Measurements from ENCODE around the gene PAFAH1B1. TPM values are rescaled to one million over a fixed set of nuclear protein-coding genes. Genes with fewer than 3 reads are reported as not detected.

Gene PAFAH1B1

DNA sequence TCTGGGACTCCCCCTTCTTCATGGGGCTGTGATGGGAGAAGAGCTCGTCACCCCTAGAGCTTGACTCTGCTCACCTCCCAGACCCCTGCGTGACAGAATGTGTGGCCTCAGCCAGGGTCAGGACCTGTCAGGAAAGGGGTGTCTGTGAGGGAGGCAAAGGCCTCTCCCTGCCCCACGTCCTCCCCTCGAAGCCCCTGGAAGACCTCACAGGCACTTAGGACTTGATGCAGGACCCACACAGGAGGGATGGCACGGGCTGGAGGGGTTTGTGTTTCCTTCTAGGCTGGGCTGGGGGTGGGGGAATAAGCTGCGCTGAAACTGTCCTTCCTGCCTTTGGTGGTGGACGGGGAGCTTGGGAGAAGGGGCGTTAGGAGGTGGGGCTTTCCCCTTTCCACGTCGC is 129.2 kb downstream of the PAFAH1B1 start:
- Histone ChIP-seq H3K27me3 (ENCODE audit: control insufficient read depth, insufficient read depth, low read length) (peaks cover 39% of the 10 kb centered on the region), H3K4me1 (ENCODE audit: control insufficient read depth, insufficient read depth, low read length) (peaks cover 4% of the 10 kb centered on the region), H3K36me3 (ENCODE audit: insufficient read depth, low read length) (no peaks in the 10 kb centered on the region), H3K4me2 (ENCODE audit: low read length) (no peak overlapping the region), H3K9me3 (replicated peaks; ENCODE audit: low read length) (no peaks in the 10 kb centered on the region), H3K4me3 (ENCODE audit: low read length) (no peak overlapping the region), H3K9ac (ENCODE audit: low read depth, low read length) (no peak overlapping the region)

DNA sequence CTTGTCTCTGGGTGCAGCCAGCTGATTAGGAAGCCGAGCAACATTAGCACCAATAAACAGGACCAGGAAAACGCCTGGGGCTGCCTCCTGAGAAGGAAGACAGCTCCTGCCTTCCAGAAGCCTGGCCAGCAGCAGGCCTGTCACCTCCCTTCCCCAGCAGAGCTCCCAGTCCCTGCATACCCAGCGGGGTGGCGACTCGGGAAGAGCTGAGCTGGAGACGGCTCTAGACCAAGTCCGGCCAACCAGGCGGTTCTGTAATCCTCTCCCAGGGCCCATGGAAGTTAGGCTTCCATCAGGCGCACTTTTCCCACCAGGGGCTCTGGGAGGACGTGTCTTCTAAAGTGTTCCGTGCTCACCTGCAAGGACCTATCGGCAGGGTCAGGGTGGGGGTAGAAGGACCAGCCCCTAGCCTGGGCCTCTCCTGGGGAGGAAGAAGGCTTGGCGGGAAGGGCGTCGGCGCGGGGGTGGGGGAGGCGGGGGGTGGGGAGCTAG is 130.1 kb downstream of the PAFAH1B1 start:
- peaks cover 44% of the 10 kb centered on the region for H3K27me3 ChIP-seq (ENCODE audit: control insufficient read depth, insufficient read depth, low read length)
- no peak overlapping the region for H3K4me3 ChIP-seq (ENCODE audit: low read length)
- no peak overlapping the region for H3K4me2 ChIP-seq (ENCODE audit: low read length)

DNA sequence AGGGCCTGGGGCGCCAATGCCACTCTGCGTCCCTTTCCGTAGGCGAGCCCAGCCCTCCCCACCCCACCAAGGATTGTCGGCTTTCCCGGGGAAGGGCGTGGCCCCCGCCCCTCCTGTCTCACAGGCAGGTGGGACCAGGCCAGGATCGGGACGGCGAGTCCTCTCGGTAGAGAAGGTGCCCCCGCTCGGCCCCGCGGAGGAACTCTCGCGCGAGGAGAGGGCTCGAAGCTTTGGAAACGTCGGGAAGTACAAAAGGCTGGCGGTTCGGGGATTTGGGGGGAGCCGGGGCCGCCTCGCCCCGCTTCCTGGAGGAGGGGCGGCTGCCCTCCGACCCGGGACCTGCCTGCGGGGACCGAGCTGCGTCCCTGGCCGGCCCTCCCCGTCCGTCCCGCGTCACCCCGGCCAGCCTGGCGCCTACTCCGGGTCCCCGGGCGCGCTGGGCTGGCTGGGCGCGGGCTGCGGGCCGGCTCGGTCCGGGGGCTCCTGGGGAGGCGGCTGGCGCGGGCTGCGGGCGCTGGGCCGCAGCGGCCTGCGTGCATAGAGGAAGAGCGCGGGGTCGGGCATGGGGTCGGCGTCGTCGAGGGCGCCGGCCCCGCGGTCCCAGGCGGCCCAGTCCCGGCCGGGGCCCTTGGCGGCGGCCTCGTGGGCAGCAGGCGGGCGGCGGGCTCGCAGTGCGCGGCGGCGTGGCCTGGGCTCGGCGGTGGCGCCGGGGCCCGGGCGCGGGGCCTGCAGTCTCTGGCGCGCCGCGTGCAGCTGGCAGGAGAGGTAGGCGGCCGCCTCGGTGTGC is 130.7 kb downstream of the PAFAH1B1 start:
- Histone ChIP-seq H3K9me3 (replicated peaks; ENCODE audit: low read length) (no peaks in the 10 kb centered on the region), H3K9ac (ENCODE audit: low read depth, low read length) (no peak overlapping the region), H3K4me2 (ENCODE audit: low read length) (peak overlapping the region; percentile 69), H3K27me3 (ENCODE audit: control insufficient read depth, insufficient read depth, low read length) (peaks cover 46% of the 10 kb centered on the region), H3K36me3 (ENCODE audit: insufficient read depth, low read length) (no peaks in the 10 kb centered on the region), H3K4me3 (ENCODE audit: low read length) (peak overlapping the region; percentile 47), H3K4me1 (ENCODE audit: control insufficient read depth, insufficient read depth, low read length) (peaks cover 4% of the 10 kb centered on the region)

More for the DNA sequence above, 130.1 kb downstream of the PAFAH1B1 start:
- no peaks in the 10 kb centered on the region for H3K36me3 ChIP-seq (ENCODE audit: insufficient read depth, low read length)
- H3K9ac ChIP-seq (ENCODE audit: low read depth, low read length), result no peak overlapping the region
- H3K9me3 ChIP-seq (replicated peaks; ENCODE audit: low read length), result no peaks in the 10 kb centered on the region
- peaks cover 4% of the 10 kb centered on the region for H3K4me1 ChIP-seq (ENCODE audit: control insufficient read depth, insufficient read depth, low read length)

DNA sequence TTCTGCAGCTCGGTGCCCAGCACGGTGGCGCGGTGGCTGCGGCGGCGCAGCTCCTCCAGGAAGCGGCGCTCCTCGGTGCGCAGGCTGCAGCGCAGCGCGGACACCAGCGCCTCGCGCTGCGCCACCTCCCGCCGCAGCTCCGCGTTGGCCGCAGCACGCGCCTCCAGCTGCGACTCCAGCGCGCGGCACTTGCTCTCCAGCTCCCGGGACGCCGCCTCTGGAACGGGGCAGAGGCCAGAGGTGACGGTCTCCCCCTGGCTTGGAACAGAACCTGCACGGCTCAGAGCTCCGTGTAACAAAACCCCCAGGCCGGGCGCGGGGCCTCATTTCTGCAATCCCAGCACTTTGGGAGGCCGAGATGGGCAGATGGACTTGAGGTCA is 131.3 kb downstream of the PAFAH1B1 start:
- Histone ChIP-seq H3K36me3 (ENCODE audit: insufficient read depth, low read length) (no peaks in the 10 kb centered on the region), H3K27me3 (ENCODE audit: control insufficient read depth, insufficient read depth, low read length) (peaks cover 47% of the 10 kb centered on the region), H3K9me3 (replicated peaks; ENCODE audit: low read length) (no peaks in the 10 kb centered on the region), H3K9ac (ENCODE audit: low read depth, low read length) (no peak overlapping the region), H3K4me1 (ENCODE audit: control insufficient read depth, insufficient read depth, low read length) (peaks cover 4% of the 10 kb centered on the region), H3K4me2 (ENCODE audit: low read length) (peak overlapping the region; percentile 69), H3K4me3 (ENCODE audit: low read length) (peak overlapping the region; percentile 47)

DNA sequence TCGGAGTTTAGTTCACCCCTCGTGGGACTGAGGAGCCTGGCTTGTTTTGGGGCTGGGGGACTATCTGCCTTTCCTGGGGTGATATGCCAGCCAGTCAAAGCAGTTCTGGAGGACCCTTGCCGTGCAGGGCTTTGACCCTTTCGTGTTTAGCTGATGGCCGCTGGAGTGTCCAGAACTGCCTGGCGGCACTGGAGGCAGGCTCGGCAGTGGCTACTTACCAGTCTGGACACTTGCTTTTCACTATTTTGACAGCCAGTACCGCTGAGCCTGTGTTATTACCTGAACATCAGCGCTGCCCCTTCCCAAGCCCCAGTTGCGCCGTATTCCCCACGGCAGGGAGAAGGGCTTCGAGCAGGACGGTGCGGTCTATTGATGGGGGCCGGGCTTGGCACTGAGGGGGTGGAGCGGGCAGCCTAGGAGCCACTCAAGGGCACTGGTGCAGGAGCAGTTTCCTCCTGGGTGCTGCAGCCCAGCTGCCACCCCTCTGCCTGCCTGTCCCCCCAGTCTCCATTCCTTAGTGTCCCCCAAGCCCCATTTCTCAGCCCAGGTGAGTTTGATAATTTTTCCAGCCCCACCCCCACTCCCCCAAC is 137.4 kb downstream of the PAFAH1B1 start:
- Histone ChIP-seq H3K9me3 (replicated peaks; ENCODE audit: low read length) (no peaks in the 10 kb centered on the region), H3K9ac (ENCODE audit: low read depth, low read length) (no peak overlapping the region), H3K4me3 (ENCODE audit: low read length) (no peak overlapping the region), H3K4me2 (ENCODE audit: low read length) (no peak overlapping the region), H3K36me3 (ENCODE audit: insufficient read depth, low read length) (no peaks in the 10 kb centered on the region), H3K27me3 (ENCODE audit: control insufficient read depth, insufficient read depth, low read length) (peaks cover 25% of the 10 kb centered on the region), H3K4me1 (ENCODE audit: control insufficient read depth, insufficient read depth, low read length) (no peaks in the 10 kb centered on the region)

DNA sequence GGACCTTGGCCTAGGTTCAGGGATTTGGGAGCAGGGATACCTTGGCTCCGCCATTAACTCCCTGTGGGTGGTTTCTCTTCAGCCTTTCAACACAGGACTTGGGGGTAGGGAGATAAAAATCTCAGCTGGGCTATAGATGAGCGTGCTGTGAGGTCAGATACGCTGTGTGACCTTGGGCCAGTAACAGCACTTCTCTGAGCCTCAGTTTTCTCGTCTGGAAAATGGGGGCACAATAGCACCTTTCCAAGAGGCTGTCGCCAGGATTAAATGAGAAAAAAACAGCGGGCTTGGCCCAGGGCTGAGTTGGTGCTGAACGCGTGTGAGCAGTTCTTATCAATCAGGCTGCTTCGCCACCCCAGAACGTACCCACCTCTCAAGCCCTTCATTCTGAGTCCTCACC is 138.4 kb downstream of the PAFAH1B1 start:
- Histone ChIP-seq H3K9me3 (replicated peaks; ENCODE audit: low read length) (no peaks in the 10 kb centered on the region), H3K27me3 (ENCODE audit: control insufficient read depth, insufficient read depth, low read length) (peaks cover 25% of the 10 kb centered on the region), H3K4me3 (ENCODE audit: low read length) (no peak overlapping the region), H3K4me2 (ENCODE audit: low read length) (no peak overlapping the region), H3K36me3 (ENCODE audit: insufficient read depth, low read length) (no peaks in the 10 kb centered on the region), H3K9ac (ENCODE audit: low read depth, low read length) (no peak overlapping the region), H3K4me1 (ENCODE audit: control insufficient read depth, insufficient read depth, low read length) (no peaks in the 10 kb centered on the region)

DNA sequence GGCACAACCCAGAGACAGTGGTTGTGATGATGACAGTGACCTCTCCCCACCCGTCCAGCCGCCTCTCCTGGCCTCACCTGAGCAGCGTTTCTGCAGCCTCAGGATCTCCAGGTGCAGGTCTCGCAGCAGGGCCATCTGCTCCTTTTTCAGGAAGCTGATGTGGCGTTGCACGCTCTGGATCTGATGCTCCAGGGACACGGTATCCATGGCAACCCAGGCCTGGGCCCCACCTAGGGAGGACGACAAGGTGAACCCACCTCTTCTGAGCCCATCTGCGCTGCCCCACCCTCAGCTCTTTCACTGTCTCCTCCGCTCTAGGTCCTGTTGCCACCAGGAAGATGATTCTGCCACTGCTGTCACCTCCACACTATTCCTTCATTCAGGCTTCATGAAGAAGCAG is 141.5 kb downstream of the PAFAH1B1 start:
- H3K36me3 ChIP-seq (ENCODE audit: insufficient read depth, low read length), result no peaks in the 10 kb centered on the region
- H3K4me3 ChIP-seq (ENCODE audit: low read length), result no peak overlapping the region
- H3K9me3 ChIP-seq (replicated peaks; ENCODE audit: low read length), result no peaks in the 10 kb centered on the region
- H3K4me2 ChIP-seq (ENCODE audit: low read length), result no peak overlapping the region
- no peaks in the 10 kb centered on the region for H3K4me1 ChIP-seq (ENCODE audit: control insufficient read depth, insufficient read depth, low read length)
- H3K27me3 ChIP-seq (ENCODE audit: control insufficient read depth, insufficient read depth, low read length), result peaks cover 16% of the 10 kb centered on the region
- no peak overlapping the region for H3K9ac ChIP-seq (ENCODE audit: low read depth, low read length)

Small RNAs within 50 kb of the gene (small RNA-seq; reads per million reads assigned to genes)
- gene MIR6776, result not detected
- gene RN7SL608P, result not detected
